GM23338 (cell line): Measurements from ENCODE around the gene FRMD3. TPM values are rescaled to one million over a fixed set of nuclear protein-coding genes. Genes with fewer than 3 reads are reported as not detected.

Source experiments
- ATAC-seq: fragments of 200-7000 bp; cut with Tn5 transposase; 3 replicates; pipeline ENCODE4 v1.9.1; 2020
- DNase-seq: peaks from one replicate; pipeline ENCODE4 v3.0.0-alpha.2; 2015; ENCODE audit warnings: low spot score
- H2AFZ ChIP-seq: fragments of 200-600 bp; sonication (generic); 2 replicates; pipeline ENCODE4 v1.8.0; 2016; ENCODE audit warnings: antibody characterized with exemption, mild to moderate bottlenecking, moderate library complexity
- H3F3A ChIP-seq: fragments of 200-600 bp; sonication (generic); replicated peaks from 2 replicates; pipeline ENCODE4 v1.8.0; 2017; ENCODE audit warnings: antibody characterized with exemption, mixed run types, low read depth
- H3K27ac ChIP-seq: fragments of 200-600 bp; sonication (generic); 2 replicates; pipeline ENCODE4 v1.6.1; 2016; ENCODE audit warnings: low read depth
- H3K27me3 ChIP-seq: fragments of 200-600 bp; sonication (generic); 2 replicates; pipeline ENCODE4 v1.8.0; 2016; ENCODE audit warnings: mild to moderate bottlenecking, mixed run types, moderate library complexity; ENCODE audit not compliant: insufficient read depth
- H3K36me3 ChIP-seq: fragments of 200-600 bp; sonication (generic); 2 replicates; pipeline ENCODE4 v1.8.0; 2016; ENCODE audit warnings: mild to moderate bottlenecking; ENCODE audit not compliant: insufficient read depth
- H3K4me1 ChIP-seq: fragments of 200-600 bp; sonication (generic); 2 replicates; pipeline ENCODE4 v1.8.0; 2016; ENCODE audit warnings: mild to moderate bottlenecking, moderate library complexity; ENCODE audit not compliant: insufficient read depth
- H3K4me2 ChIP-seq: fragments of 200-600 bp; sonication (generic); 2 replicates; pipeline ENCODE4 v1.7.1; 2017; ENCODE audit warnings: mixed run types
- H3K4me3 ChIP-seq: fragments of 200-600 bp; sonication (generic); 2 replicates; pipeline ENCODE4 v1.6.1; 2016; ENCODE audit warnings: mixed run types
- H3K79me2 ChIP-seq: fragments of 200-600 bp; sonication (generic); replicated peaks from 2 replicates; pipeline ENCODE4 v1.8.0; 2017; ENCODE audit warnings: mild to moderate bottlenecking; ENCODE audit not compliant: insufficient read depth
- H3K9me2 ChIP-seq: fragments of 200-600 bp; sonication (generic); 2 replicates; pipeline ENCODE4 v1.8.0; 2017; ENCODE audit not compliant: insufficient read depth
- H4K20me1 ChIP-seq: fragments of 200-600 bp; sonication (generic); replicated peaks from 2 replicates; pipeline ENCODE4 v1.8.0; 2017; ENCODE audit warnings: mild to moderate bottlenecking; ENCODE audit not compliant: insufficient read depth
- H3K27ac Mint-ChIP-seq: 2 replicates; pipeline ENCODE4 v1.8.0; 2020; ENCODE audit warnings: inconsistent platforms, mild to moderate bottlenecking, moderate library complexity, mixed read lengths
- H3K27me3 Mint-ChIP-seq: 3 replicates; pipeline ENCODE4 v1.8.0; 2022; ENCODE audit warnings: low read depth, mild to moderate bottlenecking, moderate library complexity, mixed read lengths, inconsistent platforms; ENCODE audit not compliant: insufficient read depth, poor library complexity
- H3K36me3 Mint-ChIP-seq: 3 replicates; pipeline ENCODE4 v1.8.0; 2021; ENCODE audit warnings: low read depth, mild to moderate bottlenecking, inconsistent platforms, moderate library complexity, mixed read lengths
- H3K4me1 Mint-ChIP-seq: 3 replicates; pipeline ENCODE4 v1.8.0; 2020; ENCODE audit warnings: mild to moderate bottlenecking, inconsistent platforms, mixed read lengths
- H3K4me3 Mint-ChIP-seq: 3 replicates; pipeline ENCODE4 v1.8.0; 2021; ENCODE audit warnings: moderate library complexity, mild to moderate bottlenecking, inconsistent platforms, mixed read lengths
- H3K9me3 Mint-ChIP-seq: 3 replicates; pipeline ENCODE4 v1.8.0; 2020; ENCODE audit warnings: moderate library complexity, mild to moderate bottlenecking, inconsistent platforms, mixed read lengths
- CREB1 ChIP-seq: fragments of 250-450 bp; sonication (Bioruptor Pico); IDR thresholded peaks from 2 replicates; pipeline ENCODE4 v1.5.0; 2020; ENCODE audit warnings: low read depth, mild to moderate bottlenecking, moderate library complexity
- CTCF ChIP-seq, 2 experiments: fragments of 200-600 bp in 1 of 2; sonication (generic) in 1 of 2; conservative IDR thresholded peaks; 2 replicates each; pipeline versions ENCODE4 v1.5.1 to v1.6.1; 2016 to 2017; ENCODE audit warnings: antibody characterized with exemption in 2 of 2, low read depth in 2 of 2, mild to moderate bottlenecking in 2 of 2, moderate library complexity in 1 of 2
- ETS1 ChIP-seq: IDR thresholded peaks from 2 replicates; pipeline ENCODE4 v1.6.1; 2016; ENCODE audit warnings: antibody characterized with exemption
- EZH2 ChIP-seq: fragments of 200-600 bp; sonication (generic); IDR thresholded peaks from one replicate; pipeline ENCODE4 v1.8.0; 2017; ENCODE audit warnings: antibody characterized with exemption, mild to moderate bottlenecking, low read depth; ENCODE audit not compliant: unreplicated experiment
- EZH2phosphoT487 ChIP-seq: fragments of 200-600 bp; sonication (generic); IDR thresholded peaks from one replicate; pipeline ENCODE4 v1.8.1; 2018; ENCODE audit warnings: antibody characterized with exemption; ENCODE audit not compliant: unreplicated experiment
- JUNB ChIP-seq: IDR thresholded peaks from one replicate; pipeline ENCODE4 v1.6.1; 2016; ENCODE audit warnings: antibody characterized with exemption; ENCODE audit not compliant: unreplicated experiment
- NANOG ChIP-seq: IDR thresholded peaks from 2 replicates; pipeline ENCODE4 v1.6.1; 2016; ENCODE audit warnings: antibody characterized with exemption, borderline replicate concordance
- POLR2AphosphoS5 ChIP-seq: IDR thresholded peaks from 2 replicates; pipeline ENCODE4 v1.6.1; 2016; ENCODE audit warnings: antibody characterized with exemption, low read depth
- REST ChIP-seq: IDR thresholded peaks from one replicate; pipeline ENCODE4 v1.6.1; 2018; ENCODE audit warnings: antibody characterized with exemption; ENCODE audit not compliant: unreplicated experiment
- STAT1 ChIP-seq: IDR thresholded peaks from one replicate; pipeline ENCODE4 v1.6.1; 2016; ENCODE audit warnings: antibody characterized with exemption; ENCODE audit not compliant: unreplicated experiment
- ZNF114 ChIP-seq: fragments of 250-450 bp; sonication (Bioruptor Pico); IDR thresholded peaks from 2 replicates; pipeline ENCODE4 v1.5.0; 2020; ENCODE audit warnings: mild to moderate bottlenecking, moderate library complexity
- ZNF331 ChIP-seq: fragments of 250-450 bp; sonication (Bioruptor Pico); IDR thresholded peaks from 2 replicates; pipeline ENCODE4 v1.5.0; 2020; ENCODE audit warnings: low read depth, mild to moderate bottlenecking, moderate library complexity
- polyA plus RNA-seq: library from polyadenylated mRNA; unstranded; fragments of >200 nt; fragmentation: Nextera tagmentation; extraction: Ambion mirVana; gene quantifications from 2 replicates; pipeline ENCODE4 v1.2.1, GENCODE V29; 2016
- total RNA-seq: library from RNA; depleted of rRNA; stranded (reverse); fragments of >200 nt; shearing (Covaris generic); gene quantifications from 2 replicates; pipeline ENCODE4 v1.2.3, GENCODE V29; 2014

Gene FRMD3
- total and polyA plus RNA-seq, 2 experiments from 2014 or later: 0.47 to 1.2 TPM

- H3K4me1 ChIP-seq: no peaks in the 10 kb centered on the region; the same call in 1 of the 2 replicates
- no peak overlapping the region for H3K27ac ChIP-seq
- ATAC-seq (no peak), DNase-seq (no peak)
- no peak overlapping the region for H3K4me2 ChIP-seq
- no peaks in the 10 kb centered on the region for H3F3A ChIP-seq
- no peaks in the 10 kb centered on the region for H3K9me2 ChIP-seq
- no peaks in the 10 kb centered on the region for H3K79me2 ChIP-seq
- Mint-ChIP-seq H3K36me3 (no peaks in the 10 kb centered on the region), H3K27ac (no peak overlapping the region), H3K9me3 (no peaks in the 10 kb centered on the region), H3K4me3 (no peak overlapping the region), H3K27me3 (no peaks in the 10 kb centered on the region), H3K4me1 (peaks cover 6% of the 10 kb centered on the region; the same call in 2 of the 3 replicates)
- H3K27me3 ChIP-seq: no peaks in the 10 kb centered on the region
- H4K20me1 ChIP-seq: no peaks in the 10 kb centered on the region
- no peak overlapping the region for H3K4me3 ChIP-seq
- H2AFZ ChIP-seq: peak overlapping the region; percentile 52; the same call in 1 of the 2 replicates
- TF ChIP-seq ETS1: no peak
- no peak for TF ChIP-seq JUNB
- TF ChIP-seq ZNF331 (CRISPR knock-in tag): no peak
- no peak for TF ChIP-seq ZNF114
- no peak for TF ChIP-seq EZH2
- no peak for TF ChIP-seq CTCF (conservative IDR thresholded peaks at IDR 0.05; ENCODE audit: low read depth in 2 of 2)
- no peak for TF ChIP-seq POLR2AphosphoS5
- TF ChIP-seq EZH2phosphoT487: no peak
- TF ChIP-seq STAT1: no peak
- no peak for TF ChIP-seq NANOG
- H3K36me3 ChIP-seq: no peaks in the 10 kb centered on the region
These were observed 189.2 kb downstream of the FRMD3 start for GRCh38 chr9:83349031-83349430.

- no peak overlapping the region for H3K4me2 ChIP-seq
- DNase-seq (no peak), ATAC-seq (no peak)
- no peaks in the 10 kb centered on the region; the same call in 1 of the 2 replicates for H3K4me1 ChIP-seq
- Mint-ChIP-seq H3K4me3 (no peak overlapping the region), H3K4me1 (peaks cover 14% of the 10 kb centered on the region), H3K27me3 (no peaks in the 10 kb centered on the region), H3K36me3 (no peaks in the 10 kb centered on the region), H3K27ac (no peak overlapping the region), H3K9me3 (no peaks in the 10 kb centered on the region)
- no peaks in the 10 kb centered on the region for H3K36me3 ChIP-seq
- H3F3A ChIP-seq: no peaks in the 10 kb centered on the region
- no peaks in the 10 kb centered on the region for H3K79me2 ChIP-seq
- H3K4me3 ChIP-seq: no peak overlapping the region
- no peak overlapping the region for H3K27ac ChIP-seq
- no peaks in the 10 kb centered on the region for H4K20me1 ChIP-seq
- no peaks in the 10 kb centered on the region for H3K9me2 ChIP-seq
- H3K27me3 ChIP-seq: no peaks in the 10 kb centered on the region
- no peak overlapping the region for H2AFZ ChIP-seq
- TF ChIP-seq CREB1 (CRISPR knock-in tag) (no peak), ZNF114 (no peak), POLR2AphosphoS5 (no peak), REST (no peak), CTCF (conservative IDR thresholded peaks at IDR 0.05; ENCODE audit: low read depth in 2 of 2) (no peak), EZH2 (no peak), NANOG (no peak), ZNF331 (CRISPR knock-in tag) (no peak), ETS1 (no peak), EZH2phosphoT487 (no peak)
These were observed 191.4 kb downstream of the FRMD3 start for GRCh38 chr9:83346655-83347420.
